Muscle of arm (tissue), 12 donors: ENCODE results near the gene FARP1. TPM values are rescaled to one million over a fixed set of nuclear protein-coding genes. Genes with fewer than 3 reads are reported as not detected.
A peak's percentile ranks its signal among the peaks of the same experiment; 100 is the strongest.

Experiments
- DNase-seq: peaks from one replicate; pipeline ENCODE4 v3.0.0-alpha.2; 2013
- polyA plus RNA-seq, 12 donors: library from polyadenylated mRNA; unstranded; fragments of 120-200 nt; gene quantifications; one replicate each; pipeline ENCODE4 v1.2.1, GENCODE V29; 2013; ENCODE audit not compliant: insufficient read length in 12 of 12

Gene FARP1
- polyA plus RNA-seq, 12 donors = 67.3 to 111 (median 73.0) TPM; not detected in 1

- no peak for DNase-seq
Measured at GRCh38 chr13:98440390-98441055, 297.6 kb downstream of the FARP1 start.

- DNase-seq = no peak
Measured at GRCh38 chr13:98441056-98441676, 298.3 kb downstream of the FARP1 start.

- no peak for DNase-seq
Measured at GRCh38 chr13:98442391-98443230, 299.7 kb downstream of the FARP1 start.

- no peak for DNase-seq
Measured at GRCh38 chr13:98443329-98443728, 300.4 kb downstream of the FARP1 start.

- no peak for DNase-seq
Measured at GRCh38 chr13:98443800-98444325, 301.0 kb downstream of the FARP1 start.

- no peak for DNase-seq
Measured at GRCh38 chr13:98444381-98444780, 301.5 kb downstream of the FARP1 start.

- DNase-seq = no peak
Measured at GRCh38 chr13:98445340-98446233, 302.7 kb downstream of the FARP1 start.

GRCh38 chr13:98446234-98446621 is 303.3 kb downstream of the FARP1 start:
- no peak for DNase-seq

GRCh38 chr13:98447130-98447529 is 304.2 kb downstream of the FARP1 start:
- DNase-seq = no peak

- no peak for DNase-seq
Measured at GRCh38 chr13:98447881-98448641, 305.2 kb downstream of the FARP1 start.

- no peak for DNase-seq
Measured at GRCh38 chr13:98448642-98448928, 305.7 kb downstream of the FARP1 start.

- DNase-seq = no peak
Measured at GRCh38 chr13:98449273-98449672, 306.4 kb downstream of the FARP1 start.

GRCh38 chr13:98450026-98450425 is 307.1 kb downstream of the FARP1 start:
- DNase-seq = no peak

- no peak for DNase-seq
Measured at GRCh38 chr13:98450539-98451111, 307.7 kb downstream of the FARP1 start.

GRCh38 chr13:98451676-98452470 is 309.0 kb downstream of the FARP1 start:
- DNase-seq = peak; percentile 62

- DNase-seq = no peak
Measured at GRCh38 chr13:98452851-98453843, 310.3 kb downstream of the FARP1 start.

- peak; percentile 52 for DNase-seq
Measured at GRCh38 chr13:98454389-98454881, 311.5 kb downstream of the FARP1 start.

GRCh38 chr13:98456413-98456845 is 313.5 kb downstream of the FARP1 start:
- DNase-seq = no peak
